Right lobe of liver (tissue), 4 donors: ENCODE measurements around the gene MARVELD1.

ENCODE experiments used
- CTCF ChIP-seq, 4 donors: fragments of 200-600 bp in 3 of 4; fragments of 450-650 bp in 1 of 4; IDR thresholded peaks; one replicate each; pipeline versions ENCODE4 v1.5.1 to v1.8.0; 2016 to 2022; ENCODE audit warnings: antibody characterized with exemption in 4 of 4, mild to moderate bottlenecking in 2 of 4
- POLR2A ChIP-seq: fragments of 450-650 bp; IDR thresholded peaks from one replicate; pipeline ENCODE4 v1.6.1; 2017; ENCODE audit warnings: antibody characterized with exemption, mild to moderate bottlenecking
- donor health status: DM: no; HTN: no; CAD: no.
- donor health status: DM: no; HTN: no; CAD: no.
- donor health status: DM: no; HTN: yes; CAD: no.

DNA sequence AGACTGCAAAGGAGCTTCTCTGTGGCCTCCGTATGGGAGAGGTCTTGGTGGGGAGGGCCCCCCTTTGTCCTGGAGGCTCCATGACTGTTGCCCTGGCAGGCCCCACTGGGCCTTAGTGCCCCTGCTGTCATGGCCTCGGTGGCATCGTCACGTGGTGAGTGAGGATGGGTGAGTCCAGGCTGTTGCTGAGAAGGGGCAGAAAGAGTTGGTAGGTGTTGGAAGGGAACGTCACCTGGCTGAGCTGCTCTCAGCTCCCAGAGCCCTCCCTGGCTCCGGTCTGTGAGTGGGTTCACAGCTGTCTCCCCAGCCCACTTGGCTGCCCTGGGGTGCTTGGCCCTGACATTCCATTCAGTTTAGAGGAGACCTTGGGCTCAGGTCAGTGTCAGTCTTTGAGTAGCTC is 42.2 kb downstream of the MARVELD1 start:
- no peak for TF ChIP-seq POLR2A
- TF ChIP-seq CTCF (IDR thresholded peaks at IDR 0.05): no peak
